Trophoblast cell (in vitro differentiated cells and primary cell): ENCODE results near the gene RSU1.

Experiments
- DNase-seq, 2 donors: peaks; one replicate each; pipeline ENCODE4 v3.0.0-alpha.2; 2016
- H2AFZ ChIP-seq: 2 replicates; pipeline ENCODE4 v1.6.1; 2013; ENCODE audit warnings: low read length, moderate library complexity, mild to moderate bottlenecking; ENCODE audit not compliant: insufficient read depth, poor library complexity
- H2AK5ac ChIP-seq: 2 replicates; pipeline ENCODE4 v1.6.1; 2013; ENCODE audit warnings: mild to moderate bottlenecking, low read length
- H2BK120ac ChIP-seq: 2 replicates; pipeline ENCODE4 v1.6.1; 2013; ENCODE audit warnings: low read length, mild to moderate bottlenecking, moderate library complexity; ENCODE audit not compliant: insufficient read depth, poor library complexity
- H2BK12ac ChIP-seq: 2 replicates; pipeline ENCODE4 v1.6.1; 2013; ENCODE audit warnings: mild to moderate bottlenecking, low read length, moderate library complexity
- H2BK5ac ChIP-seq: 2 replicates; pipeline ENCODE4 v1.6.1; 2013; ENCODE audit warnings: low read length, low read depth, moderate library complexity, mild to moderate bottlenecking; ENCODE audit not compliant: poor library complexity
- H3K14ac ChIP-seq: 2 replicates; pipeline ENCODE4 v1.6.1; 2013; ENCODE audit warnings: mild to moderate bottlenecking, low read length
- H3K18ac ChIP-seq: 2 replicates; pipeline ENCODE4 v1.6.1; 2013; ENCODE audit warnings: mild to moderate bottlenecking, low read length
- H3K23ac ChIP-seq: 2 replicates; pipeline ENCODE4 v1.6.1; 2013; ENCODE audit warnings: low read length
- H3K27ac ChIP-seq: 2 replicates; pipeline ENCODE4 v1.5.1; 2013; ENCODE audit warnings: low read depth, mild to moderate bottlenecking, inconsistent platforms, low read length, moderate library complexity
- H3K27me3 ChIP-seq: 2 replicates; pipeline ENCODE4 v1.6.1; 2013; ENCODE audit warnings: inconsistent platforms, mild to moderate bottlenecking, low read length, moderate library complexity; ENCODE audit not compliant: insufficient read depth
- H3K36me3 ChIP-seq, 2 experiments: 1 replicate in 1 of 2; 2 replicates in 1 of 2; pipeline ENCODE4 v1.6.1; 2013; ENCODE audit warnings: low read length in 2 of 2, mild to moderate bottlenecking in 2 of 2, moderate library complexity in 1 of 2; ENCODE audit not compliant: insufficient read depth in 2 of 2, control insufficient read depth in 1 of 2
- H3K4ac ChIP-seq: 2 replicates; pipeline ENCODE4 v1.6.1; 2013; ENCODE audit warnings: low read depth, mild to moderate bottlenecking, low read length, moderate library complexity
- H3K4me1 ChIP-seq, 2 experiments: 1 replicate in 1 of 2; 2 replicates in 1 of 2; pipeline ENCODE4 v1.6.1; 2013; ENCODE audit warnings: low read length in 2 of 2, mild to moderate bottlenecking in 2 of 2, moderate library complexity in 1 of 2; ENCODE audit not compliant: insufficient read depth in 2 of 2, control insufficient read depth in 1 of 2
- H3K4me2 ChIP-seq: 2 replicates; pipeline ENCODE4 v1.6.1; 2013; ENCODE audit warnings: inconsistent platforms, mild to moderate bottlenecking, low read length, moderate library complexity
- H3K4me3 ChIP-seq: 2 replicates; pipeline ENCODE4 v1.5.1; 2013; ENCODE audit warnings: mild to moderate bottlenecking, low read depth, low read length, inconsistent platforms
- H3K79me1 ChIP-seq: one replicate; pipeline ENCODE4 v1.6.1; 2013; ENCODE audit warnings: low read length
- H3K79me2 ChIP-seq: 2 replicates; pipeline ENCODE4 v1.6.1; 2013; ENCODE audit warnings: low read length, mild to moderate bottlenecking; ENCODE audit not compliant: control insufficient read depth, insufficient read depth, poor library complexity
- H3K9ac ChIP-seq: 2 replicates; pipeline ENCODE4 v1.6.1; 2013; ENCODE audit warnings: mild to moderate bottlenecking, low read length
- H3K9me3 ChIP-seq: 2 replicates; pipeline ENCODE4 v1.6.1; 2013; ENCODE audit warnings: low read depth, mild to moderate bottlenecking, control low read depth, inconsistent platforms, low read length; ENCODE audit not compliant: insufficient read depth
- H4K12ac ChIP-seq: 2 replicates; pipeline ENCODE4 v1.6.1; 2013; ENCODE audit warnings: low read depth, mild to moderate bottlenecking, low read length, moderate library complexity
- H4K8ac ChIP-seq: 2 replicates; pipeline ENCODE4 v1.6.1; 2013; ENCODE audit warnings: low read depth, mild to moderate bottlenecking, low read length, moderate library complexity
- H4K91ac ChIP-seq: one replicate; pipeline ENCODE4 v1.6.1; 2013; ENCODE audit warnings: low read depth, mild to moderate bottlenecking, low read length, moderate library complexity
- WGBS: extraction: QIAGEN DNeasy Blood & Tissue Kit; methylation state at CpG from one replicate; pipeline ENCODE4 v1.1.7; 2013; ENCODE audit warnings: missing lambda C conversion rate; ENCODE audit not compliant: insufficient read length, insufficient coverage; ENCODE audit errors: extremely low coverage; 5-methylcytosine and 5-hydroxymethylcytosine counted together

Gene RSU1

GRCh38 chr10:16643502-16643901 lies 173.7 kb downstream of the RSU1 start:
- H3K79me2 ChIP-seq, result no peaks in the 10 kb centered on the region
- no peak overlapping the region for H3K14ac ChIP-seq
- H2BK120ac ChIP-seq, result no peak overlapping the region
- no peaks in the 10 kb centered on the region for H3K36me3 ChIP-seq
- no peak overlapping the region for H3K18ac ChIP-seq
- no peak overlapping the region for H3K27ac ChIP-seq
- H3K79me1 ChIP-seq, result no peaks in the 10 kb centered on the region
- H4K91ac ChIP-seq, result no peak overlapping the region
- no peak overlapping the region for H3K4me3 ChIP-seq
- no peaks in the 10 kb centered on the region for H3K9me3 ChIP-seq
- no peak overlapping the region for H3K23ac ChIP-seq
- no peak overlapping the region for H2AK5ac ChIP-seq
- H2BK12ac ChIP-seq, result no peak overlapping the region
- no peak overlapping the region for H3K4me2 ChIP-seq
- no peak for DNase-seq
- H2AFZ ChIP-seq, result no peak overlapping the region
- no peak overlapping the region for H2BK5ac ChIP-seq
- H4K12ac ChIP-seq, result no peak overlapping the region
- H4K8ac ChIP-seq, result no peak overlapping the region
- WGBS, result no CpG with 5 or more reads among the region's 3 CpGs
- H3K4me1 ChIP-seq, result peaks cover 0 to 2% of the 10 kb centered on the region in 2 experiments
- H3K27me3 ChIP-seq, result no peaks in the 10 kb centered on the region
- H3K9ac ChIP-seq, result no peak overlapping the region
- H3K4ac ChIP-seq, result no peak overlapping the region

GRCh38 chr10:16640153-16640552 lies 177.1 kb downstream of the RSU1 start:
- Histone ChIP-seq H4K91ac (no peak overlapping the region), H3K18ac (no peak overlapping the region), H3K27ac (no peak overlapping the region), H3K14ac (no peak overlapping the region), H2AFZ (no peak overlapping the region), H2BK5ac (no peak overlapping the region), H4K12ac (no peak overlapping the region), H3K4me1 (peaks cover 0 to 3% of the 10 kb centered on the region in 2 experiments), H3K4ac (no peak overlapping the region), H3K4me3 (no peak overlapping the region), H2BK120ac (no peak overlapping the region), H4K8ac (no peak overlapping the region), H3K27me3 (no peaks in the 10 kb centered on the region), H2AK5ac (no peak overlapping the region), H3K23ac (no peak overlapping the region), H3K9me3 (no peaks in the 10 kb centered on the region), H3K9ac (no peak overlapping the region), H3K79me2 (no peaks in the 10 kb centered on the region), H3K36me3 (no peaks in the 10 kb centered on the region), H3K4me2 (no peak overlapping the region), H2BK12ac (no peak overlapping the region), H3K79me1 (no peaks in the 10 kb centered on the region)
- WGBS, result no CpG with 5 or more reads among the region's 2 CpGs
- DNase-seq, result no peak

GRCh38 chr10:16639471-16639870 lies 177.8 kb downstream of the RSU1 start:
- no peak overlapping the region for H3K27ac ChIP-seq

GRCh38 chr10:16632996-16633395 lies 184.2 kb downstream of the RSU1 start:
- no peaks in the 10 kb centered on the region for H3K27me3 ChIP-seq
- H4K91ac ChIP-seq, result no peak overlapping the region
- H3K36me3 ChIP-seq, result no peaks in the 10 kb centered on the region
- H3K18ac ChIP-seq, result no peak overlapping the region
- no peak overlapping the region for H2AFZ ChIP-seq
- H3K9ac ChIP-seq, result no peak overlapping the region
- H4K12ac ChIP-seq, result no peak overlapping the region
- H3K79me2 ChIP-seq, result no peaks in the 10 kb centered on the region
- no peak overlapping the region for H2AK5ac ChIP-seq
- H3K27ac ChIP-seq, result no peak overlapping the region
- no peaks in the 10 kb centered on the region for H3K79me1 ChIP-seq
- no peak overlapping the region for H2BK12ac ChIP-seq
- peaks cover 2% of the 10 kb centered on the region for H3K9me3 ChIP-seq
- WGBS, result no CpG with 5 or more reads among the region's 5 CpGs
- no peak overlapping the region for H3K14ac ChIP-seq
- H3K4me2 ChIP-seq, result no peak overlapping the region
- no peak overlapping the region for H2BK5ac ChIP-seq
- no peak overlapping the region for H3K4me3 ChIP-seq
- peaks cover 0 to 2% of the 10 kb centered on the region in 2 experiments for H3K4me1 ChIP-seq
- H3K4ac ChIP-seq, result no peak overlapping the region
- H2BK120ac ChIP-seq, result no peak overlapping the region
- no peak overlapping the region for H4K8ac ChIP-seq
- DNase-seq, result no peak
- no peak overlapping the region for H3K23ac ChIP-seq

More at GRCh38 chr10:16639471-16639870, 177.8 kb downstream of the RSU1 start:
- H3K9ac ChIP-seq, result no peak overlapping the region
- H3K18ac ChIP-seq, result no peak overlapping the region
- no peak overlapping the region for H2BK120ac ChIP-seq
- no peak overlapping the region for H3K14ac ChIP-seq
- H4K8ac ChIP-seq, result no peak overlapping the region
- peaks cover 0 to 3% of the 10 kb centered on the region in 2 experiments for H3K4me1 ChIP-seq
- no peak overlapping the region for H3K4ac ChIP-seq
- WGBS, result no CpG with 5 or more reads among the region's 4 CpGs
- H4K91ac ChIP-seq, result no peak overlapping the region
- H2AK5ac ChIP-seq, result no peak overlapping the region
- H3K23ac ChIP-seq, result no peak overlapping the region
- H2BK5ac ChIP-seq, result no peak overlapping the region
- H3K4me3 ChIP-seq, result no peak overlapping the region
- no peaks in the 10 kb centered on the region for H3K36me3 ChIP-seq
- H3K79me1 ChIP-seq, result no peaks in the 10 kb centered on the region
- no peak overlapping the region for H3K4me2 ChIP-seq
- no peak overlapping the region for H4K12ac ChIP-seq
- DNase-seq, result no peak
- no peaks in the 10 kb centered on the region for H3K27me3 ChIP-seq
- no peak overlapping the region for H2BK12ac ChIP-seq
- no peaks in the 10 kb centered on the region for H3K79me2 ChIP-seq
- no peak overlapping the region for H2AFZ ChIP-seq
- no peaks in the 10 kb centered on the region for H3K9me3 ChIP-seq
